B cell (primary cell): ENCODE results near the gene AK9. TPM values are rescaled to one million over a fixed set of nuclear protein-coding genes. Genes with fewer than 3 reads are reported as not detected.

Source experiments
- ATAC-seq: fragments of 200-7000 bp; cut with Tn5 transposase; one replicate; pipeline ENCODE4 v1.10.0; 2021; ENCODE audit warnings: low read depth, mild to moderate bottlenecking, moderate number of reproducible peaks, moderate library complexity
- CTCF ChIA-PET: fragments of 350-600 bp; sonication (Branson Sonifier 250); formaldehyde crosslinking; loops from one replicate; lab custom pipeline; 2021; ENCODE audit warnings: antibody characterized with exemption, inconsistent platforms; lab: Charles Lee
- POLR2A ChIA-PET: fragments of 350-600 bp; sonication (Branson Sonifier 250); formaldehyde crosslinking; loops from one replicate; lab custom pipeline; 2021; ENCODE audit warnings: antibody characterized with exemption; lab: Charles Lee
- DNase-seq: peaks from one replicate; pipeline ENCODE4 v3.0.0; 2013
- H2AFZ ChIP-seq: 2 replicates; pipeline ENCODE4 v1.6.1; 2012; ENCODE audit warnings: mild to moderate bottlenecking, low read depth, low read length; ENCODE audit not compliant: insufficient read depth, poor library complexity, severe bottlenecking
- H3K27ac ChIP-seq, 2 donors: 1 replicate in 1 of 2; 2 replicates in 1 of 2; pipeline ENCODE4 v1.5.1; 2012 to 2013; ENCODE audit warnings: low read length in 2 of 2, mild to moderate bottlenecking in 2 of 2, moderate library complexity in 1 of 2
- H3K27me3 ChIP-seq, 4 experiments: fragments of 200-600 bp in 1 of 4; sonication (generic) in 1 of 4; replicated peaks in 1 of 4; 1 replicate in 2 of 4; 2 replicates in 2 of 4; pipeline versions ENCODE4 v1.6.1 to v1.7.0; 2013 to 2016; ENCODE audit warnings: low read length in 3 of 4, mild to moderate bottlenecking in 2 of 4, mixed read lengths in 1 of 4, moderate library complexity in 1 of 4; ENCODE audit not compliant: insufficient read depth in 4 of 4, control insufficient read depth in 3 of 4; ENCODE audit errors: control extremely low read depth in 1 of 4
- H3K36me3 ChIP-seq, 2 experiments: replicated peaks in 1 of 2; 1 replicate in 1 of 2; 2 replicates in 1 of 2; pipeline versions ENCODE4 v1.6.1 to v1.7.1; 2013; ENCODE audit warnings: low read length in 1 of 2; ENCODE audit not compliant: insufficient read depth in 2 of 2, control insufficient read depth in 1 of 2; ENCODE audit errors: control extremely low read depth in 1 of 2, extremely low read depth in 1 of 2
- H3K4me1 ChIP-seq, 2 donors: fragments of 200-600 bp in 1 of 2; sonication (generic) in 1 of 2; 1 replicate in 1 of 2; 2 replicates in 1 of 2; pipeline versions ENCODE4 v1.5.1 to v1.6.1; 2013 to 2017; ENCODE audit warnings: low read length in 2 of 2; ENCODE audit not compliant: control insufficient read depth in 2 of 2, insufficient read depth in 2 of 2
- H3K4me2 ChIP-seq: replicated peaks from 2 replicates; pipeline ENCODE3; 2012; ENCODE audit warnings: mild to moderate bottlenecking, low read depth, low read length; ENCODE audit not compliant: poor library complexity, severe bottlenecking
- H3K4me3 ChIP-seq, 5 experiments: fragments of 200-600 bp in 1 of 5; sonication (generic) in 1 of 5; 1 replicate in 3 of 5; 2 replicates in 2 of 5; pipeline versions ENCODE4 v1.5.1 to v1.7.0; 2011 to 2016; ENCODE audit warnings: low read length in 4 of 5, mild to moderate bottlenecking in 4 of 5, low read depth in 2 of 5, control low read depth in 1 of 5, moderate library complexity in 1 of 5; ENCODE audit not compliant: insufficient read depth in 1 of 5; ENCODE audit errors: control extremely low read depth in 1 of 5, extremely low read depth in 1 of 5
- H3K79me2 ChIP-seq: fragments of 200-600 bp; sonication (generic); one replicate; pipeline ENCODE4 v1.6.0; 2016; ENCODE audit warnings: low read length; ENCODE audit not compliant: control insufficient read depth, insufficient read depth
- H3K9ac ChIP-seq: fragments of 200-600 bp; sonication (generic); 2 replicates; pipeline ENCODE4 v1.6.1; 2017; ENCODE audit warnings: mild to moderate bottlenecking, low read length, moderate library complexity
- H3K9me3 ChIP-seq, 3 donors: one replicate each; pipeline versions ENCODE4 v1.6.1 to v1.7.1; 2013; ENCODE audit warnings: low read length in 2 of 3; ENCODE audit not compliant: control insufficient read depth in 2 of 3, insufficient read depth in 1 of 3; ENCODE audit errors: control extremely low read depth in 1 of 3
- H4K20me1 ChIP-seq: 2 replicates; pipeline ENCODE4 v1.6.0; 2012; ENCODE audit warnings: mild to moderate bottlenecking, low read length; ENCODE audit not compliant: insufficient read depth, control insufficient read depth, poor library complexity, severe bottlenecking
- H3K27ac Mint-ChIP-seq: one replicate; pipeline ENCODE4 v1.8.0; 2021; ENCODE audit warnings: mixed read lengths
- H3K27me3 Mint-ChIP-seq: one replicate; pipeline ENCODE4 v1.8.0; 2021; ENCODE audit warnings: mixed read lengths
- H3K4me1 Mint-ChIP-seq: one replicate; pipeline ENCODE4 v1.8.0; 2021; ENCODE audit warnings: mixed read lengths
- H3K4me3 Mint-ChIP-seq: one replicate; pipeline ENCODE4 v1.8.0; 2021; ENCODE audit warnings: mixed read lengths
- H3K9me3 Mint-ChIP-seq: one replicate; pipeline ENCODE4 v1.8.0; 2022; ENCODE audit warnings: mixed read lengths; ENCODE audit not compliant: insufficient read depth
- CTCF ChIP-seq: fragments of 200-600 bp; IDR thresholded peaks from one replicate; pipeline ENCODE4 v1.8.0; 2022; ENCODE audit warnings: antibody characterized with exemption, mild to moderate bottlenecking
- EZH2 ChIP-seq: IDR thresholded peaks from 2 replicates; pipeline ENCODE4 v1.6.1; 2012; ENCODE audit warnings: borderline replicate concordance, low read depth, mild to moderate bottlenecking, moderate library complexity, low read length; ENCODE audit not compliant: insufficient read depth, poor library complexity, severe bottlenecking
- WGBS: methylation state at CpG from one replicate; pipeline ENCODE4 v1.1.5; 2013; ENCODE audit warnings: missing lambda C conversion rate; ENCODE audit not compliant: insufficient coverage; 5-methylcytosine and 5-hydroxymethylcytosine counted together
- intact Hi-C: fragments of 100-400 bp; cut with micrococcal nuclease; formaldehyde crosslinking; loops from one replicate; pipeline ENCODE4 v1.10.0; 2022
- polyA plus RNA-seq: library from polyadenylated mRNA; depleted of rRNA; stranded (reverse); fragments of >200 nt; gene quantifications from 2 replicates; pipeline ENCODE4 v1.2.3, GENCODE V29; 2012
- total RNA-seq, 2 donors: library from RNA; stranded (reverse); fragments of 120-200 nt in 1 of 2; gene quantifications; 1 replicate in 1 of 2; 2 replicates in 1 of 2; pipeline versions ENCODE4 v1.2.3 to v1.2.4, GENCODE V29; 2013 to 2022

AK9 gene
- total and polyA plus RNA-seq, 2 donors (not counting 1 experiment from before 2014, with no cell fraction given): 6.4 to 26.5 TPM

- WGBS: under 1% methylated on average over 69 of the region's 70 CpGs
- ChIA-PET POLR2A (interaction anchor here (0.6 to 5.5 kb wide), 15 partner anchors 8 to 897 kb away, joined by 3 to 35 read pairs (median 5); partner anchors contain the start of genes AK9, CD164, FIG4 and PPIL6), CTCF (interaction anchor here (1.4 to 6.4 kb wide), 6 partner anchors 9 to 72 kb away, joined by 3 to 55 read pairs (median 20); partner anchors contain the start of genes CD164, PPIL6, SMPD2 and ZBTB24)
- H3K27me3 ChIP-seq: no peaks in the 10 kb centered on the region
- peak within 1 kb of the TSS; percentile 98 to 99 for H3K27ac ChIP-seq
- no peaks in the 10 kb centered on the region for H3K9me3 Mint-ChIP-seq
- peaks cover 42% of the 10 kb centered on the region for H3K79me2 ChIP-seq
- H3K4me1 ChIP-seq: peaks cover 83 to 84% of the 10 kb centered on the region in 2 donors
- H3K36me3 ChIP-seq: peaks cover 0 to 22% of the 10 kb centered on the region in 2 experiments
- peak within 1 kb of the TSS; percentile 99 for H3K27ac Mint-ChIP-seq
- peak; percentile 61 for ATAC-seq
- no peaks in the 10 kb centered on the region for H3K9me3 ChIP-seq
- peak within 1 kb of the TSS; percentile 73 to 99 (median 93) for H3K4me3 ChIP-seq
- intact Hi-C loops: loop anchor here (1.0 to 10.0 kb wide), 8 partner anchors 15 to 1419 kb away; partner anchors contain the start of genes AK9, AMD1, CDK19 and CEP57L1
- peaks cover 82% of the 10 kb centered on the region for H3K4me1 Mint-ChIP-seq
- H3K4me2 ChIP-seq: peak within 1 kb of the TSS; percentile 95
- no peaks in the 10 kb centered on the region for H4K20me1 ChIP-seq
- peak within 1 kb of the TSS; percentile 17 for H2AFZ ChIP-seq
- TF ChIP-seq EZH2: no peak
- TF ChIP-seq CTCF: peak; percentile 53
- peak within 1 kb of the TSS; percentile 97 for H3K9ac ChIP-seq
- H3K4me3 Mint-ChIP-seq: peak within 1 kb of the TSS; percentile 95
- no peaks in the 10 kb centered on the region for H3K27me3 Mint-ChIP-seq
- DNase-seq: peak; percentile 94
These were observed 235.4 kb downstream of the AK9 start, which contains the start of gene MICAL1 for GRCh38 chr6:109455437-109456110. Gene MICAL1, minus strand, starts transcription at chr6:109455772. Its CDS starts 1,576 bp downstream, at chr6:109454196.
